A673 (cell line): ENCODE results near the gene S100A12. TPM values are rescaled to one million over a fixed set of nuclear protein-coding genes. Genes with fewer than 3 reads are reported as not detected.

ENCODE experiments used
- BruUV-seq: library from RNA; stranded (reverse); fragments of 400-500 nt; replicated peaks from 2 replicates; lab custom pipeline; 2021; lab: Mats Ljungman, UMichigan
- CTCF ChIA-PET: fragments of 300-600 bp; sonication (Branson Sonifier 250); formaldehyde crosslinking; loops from one replicate; lab custom pipeline; 2022; ENCODE audit warnings: antibody characterized with exemption; lab: Charles Lee
- POLR2A ChIA-PET: fragments of 300-600 bp; sonication (Branson Sonifier 250); formaldehyde crosslinking; loops from one replicate; lab custom pipeline; 2022; ENCODE audit warnings: antibody characterized with exemption; ENCODE audit not compliant: low non-redundant PET; lab: Charles Lee
- DNase-seq: peaks from one replicate; pipeline ENCODE4 v3.0.0-alpha.2; 2015; ENCODE audit warnings: low spot score
- H3K27ac ChIP-seq: fragments of 200-600 bp; sonication (generic); 2 replicates; pipeline ENCODE4 v1.5.1; 2016; ENCODE audit warnings: mixed run types, low read depth, mild to moderate bottlenecking, mixed read lengths, antibody characterized with exemption, low read length; ENCODE audit not compliant: poor library complexity, severe bottlenecking
- H3K27me3 ChIP-seq: fragments of 200-600 bp; sonication (generic); replicated peaks from 2 replicates; pipeline ENCODE4 v1.6.1; 2017; ENCODE audit warnings: mixed run types, low read depth, mild to moderate bottlenecking, mixed read lengths, antibody characterized with exemption, low read length; ENCODE audit not compliant: insufficient read depth, poor library complexity
- H3K36me3 ChIP-seq: fragments of 200-600 bp; sonication (generic); 2 replicates; pipeline ENCODE4 v1.6.1; 2016; ENCODE audit warnings: mixed run types, mild to moderate bottlenecking, mixed read lengths, antibody characterized with exemption, low read length; ENCODE audit not compliant: insufficient read depth, poor library complexity, severe bottlenecking
- H3K4me1 ChIP-seq: fragments of 200-600 bp; sonication (generic); 2 replicates; pipeline ENCODE4 v1.6.1; 2017; ENCODE audit warnings: mixed run types, mild to moderate bottlenecking, mixed read lengths, antibody characterized with exemption, low read length; ENCODE audit not compliant: insufficient read depth, poor library complexity, severe bottlenecking
- H3K4me3 ChIP-seq: fragments of 200-600 bp; sonication (generic); 2 replicates; pipeline ENCODE4 v1.5.1; 2016; ENCODE audit warnings: low read depth, mixed run types, mild to moderate bottlenecking, mixed read lengths, low read length; ENCODE audit not compliant: poor library complexity, severe bottlenecking
- H3K9me3 ChIP-seq: fragments of 200-600 bp; sonication (generic); 2 replicates; pipeline ENCODE4 v1.6.1; 2016; ENCODE audit warnings: mixed run types, low read depth, mild to moderate bottlenecking, mixed read lengths, antibody characterized with exemption, low read length; ENCODE audit not compliant: poor library complexity, severe bottlenecking
- CTCF ChIP-seq: fragments of 300-800, 200-600 bp; sonication (generic); conservative IDR thresholded peaks from 2 replicates; pipeline ENCODE4 v1.5.1; 2017; ENCODE audit warnings: low read depth, mild to moderate bottlenecking, antibody characterized with exemption, low read length, moderate library complexity, mixed read lengths
- EZH2 ChIP-seq: fragments of 200-600 bp; sonication (generic); IDR thresholded peaks from 2 replicates; pipeline ENCODE4 v1.6.1; 2017; ENCODE audit warnings: borderline replicate concordance, low read depth, mild to moderate bottlenecking, mixed read lengths, antibody characterized with exemption, low read length; ENCODE audit not compliant: poor library complexity, severe bottlenecking
- intact Hi-C: fragments of 100-400 bp; cut with micrococcal nuclease; formaldehyde crosslinking; loops from one replicate; pipeline ENCODE4 v1.10.0; 2022; ENCODE audit not compliant: unreplicated experiment
- total RNA-seq: library from RNA; stranded (reverse); gene quantifications from 2 replicates; pipeline ENCODE4 v1.2.3, GENCODE V29; 2021

Gene S100A12
- total RNA-seq, 1 experiment from 2014 or later, result not detected

GRCh38 chr1:153372571-153372970 lies 2.9 kb downstream of the S100A12 start:
- intact Hi-C loops, result no loop called here

GRCh38 chr1:153371231-153371630 lies 4.2 kb downstream of the S100A12 start:
- Histone ChIP-seq H3K4me1 (no peaks in the 10 kb centered on the region), H3K36me3 (no peaks in the 10 kb centered on the region), H3K27me3 (peaks cover 31% of the 10 kb centered on the region), H3K9me3 (no peaks in the 10 kb centered on the region), H3K27ac (no peak overlapping the region), H3K4me3 (no peak overlapping the region)
- CTCF ChIA-PET, result no interaction called here
- TF ChIP-seq CTCF (no peak), EZH2 (no peak)
- POLR2A ChIA-PET, result no interaction called here
- intact Hi-C loops, result no loop called here
- DNase-seq, result no peak
- BruUV-seq, result no TSS peak

More at GRCh38 chr1:153372571-153372970, 2.9 kb downstream of the S100A12 start:
- no TSS peak for BruUV-seq
- no peak for DNase-seq
- no peak overlapping the region for H3K27ac ChIP-seq
- peaks cover 20% of the 10 kb centered on the region for H3K27me3 ChIP-seq
- POLR2A ChIA-PET, result no interaction called here
- no peaks in the 10 kb centered on the region for H3K9me3 ChIP-seq
- H3K4me1 ChIP-seq, result no peaks in the 10 kb centered on the region
- H3K4me3 ChIP-seq, result no peak overlapping the region
- H3K36me3 ChIP-seq, result no peaks in the 10 kb centered on the region
- TF ChIP-seq EZH2 (no peak), CTCF (no peak)
- CTCF ChIA-PET, result no interaction called here

GRCh38 chr1:153370146-153370545 lies 5.3 kb downstream of the S100A12 start:
- Histone ChIP-seq H3K27ac (no peak overlapping the region), H3K9me3 (no peaks in the 10 kb centered on the region), H3K36me3 (no peaks in the 10 kb centered on the region), H3K4me3 (no peak overlapping the region), H3K27me3 (peaks cover 37% of the 10 kb centered on the region), H3K4me1 (no peaks in the 10 kb centered on the region)
- POLR2A ChIA-PET, result no interaction called here
- no peak for DNase-seq
- no TSS peak for BruUV-seq
- intact Hi-C loops, result no loop called here
- CTCF ChIA-PET, result no interaction called here
- TF ChIP-seq EZH2, result no peak

- H3K27ac ChIP-seq, result no peak overlapping the region
- no peaks in the 10 kb centered on the region for H3K4me1 ChIP-seq
- DNase-seq, result no peak
- no TSS peak for BruUV-seq
- ChIA-PET CTCF (no interaction called here), POLR2A (no interaction called here)
- H3K36me3 ChIP-seq, result no peaks in the 10 kb centered on the region
- no peak overlapping the region for H3K4me3 ChIP-seq
- peaks cover 50% of the 10 kb centered on the region for H3K27me3 ChIP-seq
- H3K9me3 ChIP-seq, result no peaks in the 10 kb centered on the region
- no peak for TF ChIP-seq EZH2
- TF ChIP-seq CTCF, result no peak
- intact Hi-C loops, result no loop called here
Observed at GRCh38 chr1:153368495-153368894, 6.9 kb downstream of the S100A12 start.
